GM18873 (cell line): ENCODE data around the gene ASXL2.

Source experiments
- ATAC-seq: cut with Tn5 transposase; IDR thresholded peaks from one replicate; pipeline ENCODE4 v1.9.1; 2021; ENCODE audit warnings: mild to moderate bottlenecking, moderate library complexity, moderate number of reproducible peaks; ENCODE audit not compliant: unreplicated experiment, low FRiP score

The ASXL2 gene

GRCh38 chr2:25699216-25699615, 179.1 kb downstream of the ASXL2 start:
- ATAC-seq, result no peak

GRCh38 chr2:25698752-25699151, 179.5 kb downstream of the ASXL2 start:
- no peak for ATAC-seq

- no peak for ATAC-seq
Measured at GRCh38 chr2:25697559-25698341, 180.5 kb downstream of the ASXL2 start.

GRCh38 chr2:25692737-25693445, 185.4 kb downstream of the ASXL2 start:
- ATAC-seq, result no peak

- no peak for ATAC-seq
Measured at GRCh38 chr2:25692143-25692542, 186.1 kb downstream of the ASXL2 start.

- ATAC-seq, result no peak
Measured at GRCh38 chr2:25690058-25690457, 188.2 kb downstream of the ASXL2 start.

- ATAC-seq, result no peak
Measured at GRCh38 chr2:25688236-25688635, 190.1 kb downstream of the ASXL2 start.

- ATAC-seq, result no peak
Measured at GRCh38 chr2:25685741-25686140, 192.5 kb downstream of the ASXL2 start.

- ATAC-seq, result no peak
Measured at GRCh38 chr2:25684577-25685473, 193.5 kb downstream of the ASXL2 start.
